HepG2 (cell line): Measurements from ENCODE around the gene CACNA1G. TPM values are rescaled to one million over a fixed set of nuclear protein-coding genes. Genes with fewer than 3 reads are reported as not detected.

ENCODE experiments used
- BHLHE40 ChIP-seq: IDR thresholded peaks from 2 replicates; pipeline ENCODE4 v1.6.1; 2011; ENCODE audit warnings: low read length, improper control_type of control experiment
- CERS6 ChIP-seq: sonication (generic); formaldehyde crosslinking; IDR thresholded peaks from 2 replicates; pipeline ENCODE4 v1.5.0; 2020; ENCODE audit warnings: missing genetic modification reagents
- CREM ChIP-seq, 2 experiments: sonication (generic) in 1 of 2; formaldehyde crosslinking in 1 of 2; IDR thresholded peaks; 2 replicates each; pipeline versions ENCODE4 v1.4.0 to v1.6.1; 2016 to 2020; ENCODE audit warnings: antibody characterized with exemption in 1 of 2, mild to moderate bottlenecking in 1 of 2, missing genetic modification reagents in 1 of 2
- FOSL1 ChIP-seq: sonication (generic); formaldehyde crosslinking; IDR thresholded peaks from 2 replicates; pipeline ENCODE4 v1.9.0; 2021; ENCODE audit warnings: missing genetic modification reagents, borderline replicate concordance
- FUBP1 ChIP-seq: sonication (generic); formaldehyde crosslinking; IDR thresholded peaks from 2 replicates; pipeline ENCODE4 v1.5.1; 2020; ENCODE audit warnings: missing genetic modification reagents, mild to moderate bottlenecking, borderline replicate concordance
- HNRNPLL ChIP-seq: fragments of 200-400 bp; formaldehyde crosslinking; IDR thresholded peaks from 2 replicates; pipeline ENCODE4 v1.6.1; 2017; ENCODE audit warnings: mild to moderate bottlenecking, low read depth, low read length; ENCODE audit not compliant: poor library complexity, severe bottlenecking
- IRX3 ChIP-seq: sonication (generic); formaldehyde crosslinking; IDR thresholded peaks from 2 replicates; pipeline ENCODE4 v1.8.1; 2023; ENCODE audit warnings: mild to moderate bottlenecking, low read depth, missing genetic modification reagents, borderline replicate concordance
- KDM6A ChIP-seq: IDR thresholded peaks from 2 replicates; pipeline ENCODE4 v1.6.1; 2016; ENCODE audit warnings: low read depth
- MEIS2 ChIP-seq: sonication (generic); formaldehyde crosslinking; IDR thresholded peaks from 2 replicates; pipeline ENCODE4 v1.9.0; 2021; ENCODE audit warnings: mild to moderate bottlenecking, missing genetic modification reagents
- SIX1 ChIP-seq: sonication (generic); formaldehyde crosslinking; IDR thresholded peaks from 2 replicates; pipeline ENCODE4 v1.4.0; 2020; ENCODE audit warnings: missing genetic modification reagents, borderline replicate concordance
- SP5 ChIP-seq: IDR thresholded peaks from 2 replicates; pipeline ENCODE4 v1.6.1; 2016; ENCODE audit warnings: low read depth, borderline replicate concordance
- TRIM22 ChIP-seq: fragments of 450-650 bp; IDR thresholded peaks from 2 replicates; pipeline ENCODE4 v1.6.1; 2017
- ZFP36L1 ChIP-seq: sonication (generic); formaldehyde crosslinking; IDR thresholded peaks from 2 replicates; pipeline ENCODE4 v1.8.0; 2022; ENCODE audit warnings: mild to moderate bottlenecking, missing genetic modification reagents, moderate library complexity
- ZNF281 ChIP-seq: sonication (generic); formaldehyde crosslinking; IDR thresholded peaks from 2 replicates; pipeline ENCODE4 v1.4.0; 2020; ENCODE audit warnings: missing genetic modification reagents, borderline replicate concordance
- ZNF687 ChIP-seq: sonication (generic); formaldehyde crosslinking; IDR thresholded peaks from 2 replicates; pipeline ENCODE4 v1.5.1; 2020; ENCODE audit warnings: mild to moderate bottlenecking, missing genetic modification reagents, moderate library complexity
- ZNF883 ChIP-seq: sonication (generic); formaldehyde crosslinking; IDR thresholded peaks from 2 replicates; pipeline ENCODE4 v1.5.1; 2020; ENCODE audit warnings: mild to moderate bottlenecking, missing genetic modification reagents; ENCODE audit errors: not compliant biosample characterization
- polyA plus RNA-seq, 8 experiments: library from polyadenylated mRNA; depleted of rRNA in 3 of 8; stranded (reverse) in 7 of 8; unstranded in 1 of 8; fragments of >200 nt; fragmentation: Illumina TruSeq in 4 of 8; extraction: Trizol in 4 of 8; gene quantifications; 2 replicates each; pipeline versions ENCODE4 v1.2.1 to v1.2.3, GENCODE V29; 2011 to 2016; ENCODE audit warnings: low read depth in 4 of 8, missing spikeins in 1 of 8, mixed read lengths in 1 of 8; ENCODE audit not compliant: insufficient read depth in 1 of 8
- total RNA-seq, 5 experiments: library from RNA; depleted of rRNA; stranded (reverse); fragments of >200 nt; fragmentation: Illumina TruSeq; extraction: Trizol; gene quantifications; 2 replicates each; pipeline ENCODE4 v1.2.3, GENCODE V29; 2016; ENCODE audit warnings: low read depth in 1 of 5

The CACNA1G gene
- total and polyA plus RNA-seq, 2 of the 13 experiments (the other 11 are each of a cell fraction or from before 2014, with no cell fraction given): 0.02 TPM; not detected in 1

- TF ChIP-seq TRIM22: no peak
- TF ChIP-seq IRX3 (CRISPR knock-in tag): 0 out of 2 replicates have a peak, but pooled peaks have one; percentile 39
- peak; percentile 46 for TF ChIP-seq HNRNPLL
- no peak for TF ChIP-seq ZFP36L1 (CRISPR knock-in tag)
- TF ChIP-seq MEIS2 (CRISPR knock-in tag): no peak
- TF ChIP-seq KDM6A: no peak
- no peak for TF ChIP-seq FUBP1 (CRISPR knock-in tag)
- TF ChIP-seq SP5 (CRISPR knock-in tag): peak; percentile 46; the same call in 1 of the 2 replicates
- TF ChIP-seq SIX1 (CRISPR knock-in tag): no peak
- TF ChIP-seq CREM (IDR thresholded peaks at IDR 0.05): no peak
- TF ChIP-seq CREM (CRISPR knock-in tag; IDR thresholded peaks at IDR 0.05): no peak
- no peak for TF ChIP-seq FOSL1 (CRISPR knock-in tag)
- TF ChIP-seq BHLHE40: no peak
- no peak for TF ChIP-seq ZNF281
- TF ChIP-seq ZNF687 (CRISPR knock-in tag): peak; percentile 52
- TF ChIP-seq CERS6 (CRISPR knock-in tag): no peak
- no peak for TF ChIP-seq ZNF883
Observed at GRCh38 chr17:50560185-50560824, at the start of gene CACNA1G (continued).
